GM21381 (cell line): ENCODE data around the gene PRDM1.

Experiments used
- ATAC-seq: cut with Tn5 transposase; IDR thresholded peaks from one replicate; pipeline ENCODE4 v1.9.1; 2021; ENCODE audit warnings: mild to moderate bottlenecking, moderate library complexity; ENCODE audit not compliant: unreplicated experiment

The PRDM1 gene

GRCh38 chr6:106094964-106095335 lies 8.8 kb downstream of the PRDM1 start:
- no peak for ATAC-seq

GRCh38 chr6:106097411-106098231 lies 11.5 kb downstream of the PRDM1 start:
- ATAC-seq: peak; percentile 44

- ATAC-seq: peak; percentile 33
Measured at GRCh38 chr6:106098383-106099234, 12.5 kb downstream of the PRDM1 start.

- no peak for ATAC-seq
Measured at GRCh38 chr6:106099235-106099537, 13.1 kb downstream of the PRDM1 start.

- ATAC-seq: no peak
Measured at GRCh38 chr6:106100755-106101154, 14.6 kb downstream of the PRDM1 start.

- ATAC-seq: no peak
Measured at GRCh38 chr6:106101466-106101865, 15.3 kb downstream of the PRDM1 start.

- ATAC-seq: peak; percentile 52
Measured at GRCh38 chr6:106102034-106102433, 15.9 kb downstream of the PRDM1 start.

- no peak for ATAC-seq
Measured at GRCh38 chr6:106102967-106103727, 17.0 kb downstream of the PRDM1 start.

GRCh38 chr6:106103728-106104109 lies 17.6 kb downstream of the PRDM1 start:
- ATAC-seq: peak; percentile 42

GRCh38 chr6:106104476-106104875 lies 18.3 kb downstream of the PRDM1 start:
- no peak for ATAC-seq

- no peak for ATAC-seq
Measured at GRCh38 chr6:106104941-106105340, 18.8 kb downstream of the PRDM1 start.

- no peak for ATAC-seq
Measured at GRCh38 chr6:106105493-106105892, 19.4 kb downstream of the PRDM1 start.

- no peak for ATAC-seq
Measured at GRCh38 chr6:106106276-106107042, 20.3 kb downstream of the PRDM1 start.

GRCh38 chr6:106107043-106107613 lies 21.0 kb downstream of the PRDM1 start:
- ATAC-seq: no peak

- ATAC-seq: no peak
Measured at GRCh38 chr6:106108129-106108528, 22.0 kb downstream of the PRDM1 start.

- ATAC-seq: no peak
Measured at GRCh38 chr6:106109029-106109428, 22.9 kb downstream of the PRDM1 start.

GRCh38 chr6:106110164-106110826 lies 24.2 kb downstream of the PRDM1 start:
- no peak for ATAC-seq

- ATAC-seq: no peak
Measured at GRCh38 chr6:106112433-106112832, 26.3 kb downstream of the PRDM1 start.

- ATAC-seq: no peak
Measured at GRCh38 chr6:106113256-106113959, 27.3 kb downstream of the PRDM1 start.
